ENCODE data around the gene LSAMP. TPM values are rescaled to one million over a fixed set of nuclear protein-coding genes. Genes with fewer than 3 reads are reported as not detected.

The LSAMP gene
- total RNA-seq, 1 experiment from 2014 or later = not detected

DNA sequence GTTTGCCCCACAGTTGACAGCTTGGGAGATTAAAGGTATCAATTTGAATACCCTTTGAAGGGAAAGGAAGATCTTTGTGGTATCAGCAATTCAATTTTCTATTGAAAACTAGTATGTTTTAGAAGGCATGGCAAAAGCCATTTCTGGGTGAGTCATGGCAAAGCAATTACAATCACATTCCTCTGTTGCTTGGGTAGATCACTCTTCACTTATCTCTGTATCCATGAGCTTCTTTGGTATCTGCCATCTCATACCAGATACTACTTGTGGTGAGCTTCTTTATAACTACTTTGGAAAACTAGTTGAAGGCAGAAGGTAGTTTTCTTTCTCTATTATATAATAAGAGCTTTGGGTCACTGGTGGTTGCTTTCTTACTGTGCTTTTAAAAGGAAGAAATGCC lies 28.3 kb upstream of the LSAMP start:
- no TSS peak for BruUV-seq (replicated peaks)
- intact Hi-C loops (cut with micrococcal nuclease; ENCODE audit: unreplicated experiment) = no loop called here
- no peak overlapping the region for H3K4me3 ChIP-seq (ENCODE audit: low read depth, low read length)
- H3K36me3 ChIP-seq (ENCODE audit: control insufficient read depth, insufficient read depth, low read length) = no peaks in the 10 kb centered on the region
- H3K4me1 ChIP-seq = no peaks in the 10 kb centered on the region
- DNase-seq = no peak
- Mint-ChIP-seq H3K4me3 (ENCODE audit: unreplicated experiment) (no peak overlapping the region), H3K4me1 (ENCODE audit: low read depth, unreplicated experiment) (no peaks in the 10 kb centered on the region), H3K27me3 (ENCODE audit: insufficient read depth, unreplicated experiment) (no peaks in the 10 kb centered on the region), H3K27ac (ENCODE audit: unreplicated experiment) (no peak overlapping the region), H3K9me3 (ENCODE audit: unreplicated experiment) (peaks cover 18% of the 10 kb centered on the region), H3K36me3 (ENCODE audit: insufficient read depth, unreplicated experiment) (no peaks in the 10 kb centered on the region)
- POLR2A ChIA-PET = no interaction called here
- CTCF ChIA-PET = no interaction called here
- TF ChIP-seq, protein P1, sequence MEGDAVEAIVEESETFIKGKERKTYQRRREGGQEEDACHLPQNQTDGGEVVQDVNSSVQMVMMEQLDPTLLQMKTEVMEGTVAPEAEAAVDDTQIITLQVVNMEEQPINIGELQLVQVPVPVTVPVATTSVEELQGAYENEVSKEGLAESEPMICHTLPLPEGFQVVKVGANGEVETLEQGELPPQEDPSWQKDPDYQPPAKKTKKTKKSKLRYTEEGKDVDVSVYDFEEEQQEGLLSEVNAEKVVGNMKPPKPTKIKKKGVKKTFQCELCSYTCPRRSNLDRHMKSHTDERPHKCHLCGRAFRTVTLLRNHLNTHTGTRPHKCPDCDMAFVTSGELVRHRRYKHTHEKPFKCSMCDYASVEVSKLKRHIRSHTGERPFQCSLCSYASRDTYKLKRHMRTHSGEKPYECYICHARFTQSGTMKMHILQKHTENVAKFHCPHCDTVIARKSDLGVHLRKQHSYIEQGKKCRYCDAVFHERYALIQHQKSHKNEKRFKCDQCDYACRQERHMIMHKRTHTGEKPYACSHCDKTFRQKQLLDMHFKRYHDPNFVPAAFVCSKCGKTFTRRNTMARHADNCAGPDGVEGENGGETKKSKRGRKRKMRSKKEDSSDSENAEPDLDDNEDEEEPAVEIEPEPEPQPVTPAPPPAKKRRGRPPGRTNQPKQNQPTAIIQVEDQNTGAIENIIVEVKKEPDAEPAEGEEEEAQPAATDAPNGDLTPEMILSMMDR (IDR thresholded peaks at IDR 0.05; ENCODE audit: insufficient read depth in 1 of 2, low read depth in 1 of 2, low read length in 1 of 2, severe bottlenecking in 1 of 2, unreplicated experiment in 1 of 2) = no peak
- H3K9me3 ChIP-seq = no peaks in the 10 kb centered on the region
- no peaks in the 10 kb centered on the region for H3K27me3 ChIP-seq (replicated peaks; ENCODE audit: control insufficient read depth, insufficient read depth, low read length)

DNA sequence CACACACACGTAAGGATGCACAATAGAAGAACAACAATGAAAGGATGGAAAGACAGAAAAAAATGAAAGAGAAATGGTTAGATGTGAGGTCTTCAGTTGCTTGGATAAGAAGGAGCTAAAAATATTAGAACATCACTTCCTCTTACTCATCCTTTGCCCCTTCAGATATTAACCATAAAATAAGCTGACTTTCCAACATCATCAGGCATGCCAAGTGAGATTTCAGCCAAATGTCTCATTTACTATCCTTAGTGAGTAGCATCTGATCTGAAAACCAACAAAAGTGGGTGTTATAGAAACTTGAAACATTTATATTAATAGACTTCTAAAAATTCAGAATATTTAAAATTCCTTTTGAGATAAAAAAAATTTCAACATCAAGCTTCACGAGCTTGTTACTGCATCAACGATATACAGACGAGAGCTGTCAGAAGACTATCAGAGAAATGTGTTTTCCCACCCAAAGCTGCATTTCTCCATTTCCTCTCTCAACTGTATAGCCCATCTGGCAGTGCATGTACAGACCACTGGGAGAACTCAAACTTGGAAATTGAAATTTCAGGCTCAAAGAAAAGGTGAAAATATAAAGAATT lies 25.4 kb upstream of the LSAMP start:
- CTCF ChIA-PET = no interaction called here
- Histone ChIP-seq H3K9me3 (no peaks in the 10 kb centered on the region), H3K4me3 (ENCODE audit: low read depth, low read length) (no peak overlapping the region), H3K27me3 (replicated peaks; ENCODE audit: control insufficient read depth, insufficient read depth, low read length) (no peaks in the 10 kb centered on the region), H3K4me1 (no peaks in the 10 kb centered on the region), H3K36me3 (ENCODE audit: control insufficient read depth, insufficient read depth, low read length) (no peaks in the 10 kb centered on the region)
- BruUV-seq (replicated peaks) = no TSS peak
- TF ChIP-seq, protein P1 (IDR thresholded peaks at IDR 0.05; ENCODE audit: insufficient read depth in 1 of 2, low read depth in 1 of 2, low read length in 1 of 2, severe bottlenecking in 1 of 2, unreplicated experiment in 1 of 2) = no peak
- Mint-ChIP-seq H3K27me3 (ENCODE audit: insufficient read depth, unreplicated experiment) (no peaks in the 10 kb centered on the region), H3K4me3 (ENCODE audit: unreplicated experiment) (no peak overlapping the region), H3K36me3 (ENCODE audit: insufficient read depth, unreplicated experiment) (no peaks in the 10 kb centered on the region), H3K9me3 (ENCODE audit: unreplicated experiment) (no peaks in the 10 kb centered on the region), H3K4me1 (ENCODE audit: low read depth, unreplicated experiment) (no peaks in the 10 kb centered on the region), H3K27ac (ENCODE audit: unreplicated experiment) (no peak overlapping the region)
- intact Hi-C loops (cut with micrococcal nuclease; ENCODE audit: unreplicated experiment) = no loop called here
- no peak for DNase-seq
- POLR2A ChIA-PET = no interaction called here

DNA sequence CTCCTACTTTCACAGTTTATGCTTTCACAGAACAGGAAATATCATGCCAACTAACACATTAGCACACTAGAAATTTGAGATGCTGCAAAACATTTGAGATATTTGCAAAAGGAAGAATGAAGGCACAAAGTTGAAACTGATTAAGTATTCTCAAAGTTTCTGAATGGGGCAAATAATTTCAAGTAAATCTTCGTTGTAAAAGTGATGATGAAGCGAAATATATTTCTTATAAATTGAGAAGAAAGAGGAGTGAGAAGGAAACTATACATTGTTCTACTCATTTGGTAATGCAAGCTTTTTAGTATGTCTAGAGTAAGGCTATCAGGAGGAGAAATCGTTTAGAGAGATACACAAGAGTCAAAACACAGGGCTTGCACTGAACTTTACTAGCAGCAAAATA lies 24.3 kb upstream of the LSAMP start:
- H3K27me3 Mint-ChIP-seq (ENCODE audit: insufficient read depth, unreplicated experiment) = no peaks in the 10 kb centered on the region

More for the DNA sequence above, 24.3 kb upstream of the LSAMP start:
- intact Hi-C loops (cut with micrococcal nuclease; ENCODE audit: unreplicated experiment) = no loop called here
- TF ChIP-seq, protein P1 (IDR thresholded peaks at IDR 0.05; ENCODE audit: insufficient read depth in 1 of 2, low read depth in 1 of 2, low read length in 1 of 2, severe bottlenecking in 1 of 2, unreplicated experiment in 1 of 2) = no peak
- Mint-ChIP-seq H3K4me1 (ENCODE audit: low read depth, unreplicated experiment) (no peaks in the 10 kb centered on the region), H3K36me3 (ENCODE audit: insufficient read depth, unreplicated experiment) (no peaks in the 10 kb centered on the region), H3K4me3 (ENCODE audit: unreplicated experiment) (no peak overlapping the region), H3K9me3 (ENCODE audit: unreplicated experiment) (no peaks in the 10 kb centered on the region), H3K27ac (ENCODE audit: unreplicated experiment) (no peak overlapping the region)
- Histone ChIP-seq H3K27me3 (replicated peaks; ENCODE audit: control insufficient read depth, insufficient read depth, low read length) (no peaks in the 10 kb centered on the region), H3K36me3 (ENCODE audit: control insufficient read depth, insufficient read depth, low read length) (no peaks in the 10 kb centered on the region), H3K4me1 (no peaks in the 10 kb centered on the region), H3K9me3 (no peaks in the 10 kb centered on the region), H3K4me3 (ENCODE audit: low read depth, low read length) (no peak overlapping the region)
- no TSS peak for BruUV-seq (replicated peaks)
- POLR2A ChIA-PET = no interaction called here
- CTCF ChIA-PET = no interaction called here
- DNase-seq = no peak

All from Caco-2 (cell line).